Left lung (tissue), 10 donors: ENCODE data around the gene ADCY7. TPM values are rescaled to one million over a fixed set of nuclear protein-coding genes. Genes with fewer than 3 reads are reported as not detected.

Experiments
- ATAC-seq: fragments of 200-7000 bp; cut with Tn5 transposase; one replicate; pipeline ENCODE4 v1.9.1; 2020; ENCODE audit warnings: moderate library complexity
- DNase-seq, 4 donors: peaks; one replicate each; pipeline ENCODE4 v3.0.0-alpha.2; 2013 to 2020
- H3K27ac ChIP-seq, 2 donors: fragments of 200-600 bp; sonication (generic) in 1 of 2; one replicate each; pipeline versions ENCODE4 v1.5.0 to v1.8.0; 2020 to 2021
- H3K27me3 ChIP-seq, 2 donors: fragments of 200-600 bp; sonication (generic) in 1 of 2; one replicate each; pipeline versions ENCODE4 v1.5.0 to v1.8.0; 2020 to 2021
- H3K36me3 ChIP-seq, 2 donors: fragments of 200-600 bp; sonication (generic) in 1 of 2; one replicate each; pipeline versions ENCODE4 v1.5.0 to v1.8.0; 2020 to 2021
- H3K4me1 ChIP-seq, 2 donors: fragments of 200-600 bp; one replicate each; pipeline ENCODE4 v1.8.0; 2021
- H3K4me3 ChIP-seq, 2 donors: fragments of 200-600 bp; sonication (generic) in 1 of 2; one replicate each; pipeline versions ENCODE4 v1.5.0 to v1.8.0; 2020 to 2021; ENCODE audit warnings: mild to moderate bottlenecking in 1 of 2
- H3K9me3 ChIP-seq, 2 donors: fragments of 200-600 bp; sonication (generic) in 1 of 2; one replicate each; pipeline versions ENCODE4 v1.5.0 to v1.8.0; 2020 to 2021
- CTCF ChIP-seq, 2 donors: fragments of 200-600 bp; sonication (generic) in 1 of 2; IDR thresholded peaks; one replicate each; pipeline versions ENCODE4 v1.5.0 to v1.8.0; 2021; ENCODE audit warnings: antibody characterized with exemption in 2 of 2
- intact Hi-C, 2 donors: fragments of 100-400 bp; cut with DNase I; formaldehyde crosslinking; loops; one replicate each; pipeline versions ENCODE4 v1.11.2 to v1.14.2; 2022
- polyA plus RNA-seq, 6 donors: library from polyadenylated mRNA; unstranded; fragments of 120-200 nt; gene quantifications; one replicate each; pipeline ENCODE4 v1.2.1, GENCODE V29; 2013; ENCODE audit not compliant: insufficient read length in 6 of 6
- total RNA-seq, 2 donors: library from RNA; stranded (reverse); fragmentation: NEBNext Ultra II Directional; extraction: Animal tissue kit (Norgen Biotek cat#: 25700); gene quantifications; one replicate each; pipeline ENCODE4 v1.2.1, GENCODE V29; 2021
- donor health status: DM: no; HTN: yes; CAD: no.
- donor health status: DM: no; HTN: no; CAD: no.

The ADCY7 gene
- total and polyA plus RNA-seq, 8 donors = 23.5 to 116 (median 29.9) TPM

- H3K36me3 ChIP-seq = no peaks in the 10 kb centered on the region
- peaks cover 11 to 47% of the 10 kb centered on the region in 2 donors for H3K4me1 ChIP-seq
- no peak overlapping the region for H3K27ac ChIP-seq
- no peaks in the 10 kb centered on the region for H3K27me3 ChIP-seq
- ATAC-seq (no peak), DNase-seq (no peak)
- no peaks in the 10 kb centered on the region for H3K9me3 ChIP-seq
- no peak overlapping the region for H3K4me3 ChIP-seq
- TF ChIP-seq CTCF (IDR thresholded peaks at IDR 0.05) = no peak
- intact Hi-C loops = no loop called here
Measured at GRCh38 chr16:50260206-50261159, 5.9 kb upstream of the ADCY7 start.

GRCh38 chr16:50261160-50261706 lies 5.1 kb upstream of the ADCY7 start:
- Histone ChIP-seq H3K4me3 (no peak overlapping the region), H3K27ac (no peak overlapping the region), H3K4me1 (peaks cover 18 to 54% of the 10 kb centered on the region in 2 donors), H3K36me3 (no peaks in the 10 kb centered on the region), H3K9me3 (no peaks in the 10 kb centered on the region), H3K27me3 (no peaks in the 10 kb centered on the region)
- no peak for TF ChIP-seq CTCF (IDR thresholded peaks at IDR 0.05)
- DNase-seq (no peak), ATAC-seq (no peak)
- intact Hi-C loops = no loop called here

GRCh38 chr16:50261707-50262235 lies 4.6 kb upstream of the ADCY7 start:
- no peak for TF ChIP-seq CTCF (IDR thresholded peaks at IDR 0.05)
- Histone ChIP-seq H3K4me3 (no peak overlapping the region), H3K27me3 (no peaks in the 10 kb centered on the region), H3K27ac (no peak overlapping the region), H3K4me1 (peaks cover 23 to 60% of the 10 kb centered on the region in 2 donors), H3K9me3 (no peaks in the 10 kb centered on the region), H3K36me3 (no peaks in the 10 kb centered on the region)
- peak in 1 of 4 donors; percentile 53 for DNase-seq
- ATAC-seq = peak; percentile 61
- intact Hi-C loops = no loop called here

GRCh38 chr16:50263060-50263909 lies 3.1 kb upstream of the ADCY7 start:
- DNase-seq (no peak), ATAC-seq (no peak)
- H3K36me3 ChIP-seq = no peaks in the 10 kb centered on the region
- H3K27me3 ChIP-seq = no peaks in the 10 kb centered on the region
- TF ChIP-seq CTCF (IDR thresholded peaks at IDR 0.05) = no peak
- no peaks in the 10 kb centered on the region for H3K9me3 ChIP-seq
- peaks cover 26 to 75% of the 10 kb centered on the region in 2 donors for H3K4me1 ChIP-seq
- intact Hi-C loops = no loop called here
- H3K27ac ChIP-seq = no peak overlapping the region
- H3K4me3 ChIP-seq = no peak overlapping the region
